GM21528 (cell line): ENCODE results near the gene DPP8.
"Not testable (repeated sequence)": the region's sequence is repeated elsewhere in the genome, so short reads cannot be mapped to it uniquely, and the experiment has no call there.

Experiments used
- ATAC-seq: cut with Tn5 transposase; IDR thresholded peaks from one replicate; pipeline ENCODE4 v1.9.1; 2021; ENCODE audit warnings: mild to moderate bottlenecking, moderate library complexity; ENCODE audit not compliant: unreplicated experiment, low FRiP score

Gene DPP8

DNA sequence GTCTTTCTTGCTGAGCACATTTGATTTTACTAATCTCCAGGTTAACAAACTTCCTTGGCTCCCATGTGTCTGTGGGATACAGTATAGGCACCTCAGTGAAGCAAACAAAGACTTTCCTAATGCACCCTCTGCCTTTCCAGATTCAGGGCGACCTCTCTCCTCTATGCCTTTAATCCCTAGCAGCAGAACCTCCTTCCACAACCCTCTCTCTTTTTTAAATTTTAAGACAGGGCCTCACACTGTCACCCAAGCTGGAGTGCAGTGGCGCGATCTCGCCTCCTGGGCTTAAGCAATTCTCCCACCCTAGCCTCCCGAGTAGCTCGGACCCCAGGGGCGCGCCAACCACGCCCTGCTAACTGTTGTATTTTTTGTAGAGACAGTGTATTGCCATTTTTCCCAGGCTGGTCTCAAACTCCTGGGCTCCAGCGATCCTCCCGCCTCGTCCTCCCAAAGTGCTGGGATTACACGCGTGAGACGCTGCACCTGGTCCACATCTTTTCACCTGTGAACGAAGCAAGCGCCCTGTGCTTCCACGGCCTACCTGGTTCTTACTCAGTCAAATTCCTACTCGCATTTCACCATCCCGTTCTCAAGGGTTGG is 11.1 kb upstream of the DPP8 start:
- no peak for ATAC-seq

DNA sequence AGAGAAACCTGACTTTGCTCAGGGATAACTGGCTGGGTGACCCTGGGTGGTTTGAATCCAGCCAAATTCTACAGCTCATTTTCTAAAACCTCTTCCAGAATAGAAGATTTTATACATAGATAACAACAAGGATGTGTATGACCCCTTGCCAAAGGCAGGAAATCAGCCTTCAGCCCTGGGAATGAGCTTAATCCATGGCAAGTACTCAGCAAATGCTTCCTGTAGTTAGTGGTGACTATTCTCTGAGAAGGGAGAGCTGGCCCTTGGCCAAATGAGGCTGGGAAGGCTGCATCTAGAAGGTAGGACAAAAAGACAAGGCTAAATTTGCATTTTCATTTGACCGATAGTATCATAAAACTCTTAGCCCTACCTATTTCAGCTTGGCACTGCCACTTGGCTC is 8.1 kb upstream of the DPP8 start:
- no peak for ATAC-seq

DNA sequence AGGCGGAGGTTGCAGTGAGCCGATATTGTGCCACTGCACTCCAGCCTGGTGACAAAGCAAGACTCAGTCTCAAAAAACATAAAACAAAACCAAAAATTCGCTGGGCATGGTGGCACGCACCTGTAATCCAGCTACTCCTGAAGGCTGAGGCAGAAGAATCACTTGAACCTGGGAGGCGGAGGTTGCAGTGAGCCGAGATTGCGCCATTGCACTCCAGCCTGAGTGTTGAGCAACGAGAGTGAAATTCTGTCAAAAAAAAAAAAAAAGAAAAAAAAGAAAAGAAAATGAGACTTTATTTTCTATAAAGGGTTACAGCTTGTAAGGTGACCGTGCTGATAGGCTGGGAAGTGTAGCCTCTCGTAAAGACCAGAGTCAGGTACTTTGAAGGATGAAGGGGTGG is 6.7 kb upstream of the DPP8 start:
- no peak for ATAC-seq

DNA sequence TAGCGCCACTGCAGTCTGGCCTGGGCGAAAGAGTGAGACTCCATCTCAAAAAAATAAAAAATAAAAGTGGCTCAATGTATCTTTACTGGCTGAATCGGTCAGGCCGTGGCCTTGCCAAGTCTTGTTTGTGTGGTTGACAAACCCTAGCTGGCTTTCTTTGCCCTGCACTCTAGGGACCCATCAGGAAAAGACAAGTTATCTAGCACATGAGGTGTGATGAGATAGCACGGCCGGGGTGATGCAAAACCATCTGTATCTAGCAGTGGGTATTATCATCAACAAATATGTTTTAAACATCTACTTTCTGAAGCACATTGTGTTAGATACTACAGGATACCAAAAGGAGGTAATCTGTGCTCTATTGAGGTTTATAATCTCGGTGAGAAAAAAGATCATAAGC is 3.9 kb upstream of the DPP8 start:
- no peak for ATAC-seq

- ATAC-seq = no peak
These were observed 1.3 kb upstream of the DPP8 start for GRCh38 chr15:65518633-65519285.

GRCh38 chr15:65517866-65518207 is 348 bp upstream of the DPP8 start:
- ATAC-seq = peak; percentile 10

GRCh38 chr15:65512807-65513416 is 4.6 kb downstream of the DPP8 start:
- ATAC-seq = no peak

GRCh38 chr15:65512189-65512588 is 5.3 kb downstream of the DPP8 start:
- ATAC-seq = no peak

- ATAC-seq = no peak
These were observed 8.2 kb downstream of the DPP8 start for GRCh38 chr15:65509321-65509720.

GRCh38 chr15:65494076-65494475 is 23.4 kb downstream of the DPP8 start:
- ATAC-seq = no peak

DNA sequence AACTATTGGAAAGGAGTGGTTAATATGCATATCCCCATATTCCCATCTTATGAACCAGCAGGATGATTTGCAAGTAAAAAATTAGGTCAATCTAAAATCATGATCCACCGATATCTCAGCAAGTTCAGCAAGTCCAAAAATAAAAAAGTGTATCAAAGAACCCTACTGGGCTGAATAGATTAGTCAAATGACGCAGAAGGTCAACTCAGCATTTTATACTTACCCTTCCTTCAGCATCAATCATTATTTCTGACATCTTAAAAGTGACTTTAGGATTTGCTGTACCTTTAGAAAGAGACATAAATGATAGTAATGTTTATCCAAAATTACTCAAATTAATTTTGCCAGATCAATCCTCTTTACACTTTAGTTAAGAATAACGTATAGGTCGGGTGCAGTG is 32.6 kb downstream of the DPP8 start:
- ATAC-seq = no peak

DNA sequence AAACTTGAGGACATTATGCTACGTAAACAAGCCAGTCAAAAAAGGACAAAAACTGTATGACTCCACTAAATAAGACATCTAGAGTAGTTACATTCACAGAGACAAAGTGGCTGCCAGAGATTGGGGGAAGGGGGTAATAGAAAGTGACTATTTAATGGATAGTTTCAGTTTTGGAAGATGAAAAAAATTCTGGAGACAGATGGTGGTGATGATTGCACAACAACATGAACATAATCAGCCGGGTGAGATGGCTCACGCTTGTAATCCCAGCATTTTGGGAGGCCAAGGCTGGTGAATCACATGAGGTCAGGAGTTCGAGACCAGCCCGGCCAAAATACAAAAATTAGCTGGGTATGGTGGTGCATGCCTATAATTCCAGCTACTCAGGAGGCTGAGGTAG is 40.6 kb downstream of the DPP8 start:
- ATAC-seq = no peak

- no peak for ATAC-seq
These were observed 46.6 kb downstream of the DPP8 start for GRCh38 chr15:65470866-65471265.

DNA sequence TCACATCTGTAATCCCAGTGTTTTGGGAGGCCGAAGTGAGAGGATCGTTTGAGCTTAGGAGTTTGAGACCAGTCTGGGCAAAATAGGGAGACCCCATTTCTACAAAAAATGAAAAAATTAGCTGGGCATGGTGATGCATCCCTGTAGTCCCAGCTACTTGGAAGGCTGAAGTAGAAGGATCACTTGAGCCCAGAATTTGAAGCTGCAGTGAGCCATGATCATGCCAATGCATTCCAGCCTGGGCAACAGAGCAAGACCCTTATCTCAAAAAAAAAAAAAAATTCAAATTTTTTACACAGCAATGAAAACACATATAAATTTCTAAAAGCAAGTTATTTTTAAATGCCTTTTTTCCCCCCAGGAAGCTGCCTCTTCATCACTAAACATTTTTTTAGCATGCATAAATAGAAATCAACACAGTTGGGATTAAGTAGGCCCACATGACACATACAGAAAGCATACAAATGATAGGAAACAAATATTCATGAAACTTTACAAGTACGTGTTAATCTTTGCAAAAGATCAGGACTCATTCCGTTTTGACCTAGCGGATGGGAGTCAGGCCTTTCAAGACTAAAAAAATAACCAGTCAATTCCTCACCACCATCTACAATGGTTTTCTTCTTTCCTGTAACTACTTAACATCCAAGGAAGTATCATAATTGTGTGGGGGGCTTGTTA is 49.1 kb downstream of the DPP8 start:
- ATAC-seq = no peak

GRCh38 chr15:65466901-65467300 is 50.6 kb downstream of the DPP8 start:
- ATAC-seq = no peak

DNA sequence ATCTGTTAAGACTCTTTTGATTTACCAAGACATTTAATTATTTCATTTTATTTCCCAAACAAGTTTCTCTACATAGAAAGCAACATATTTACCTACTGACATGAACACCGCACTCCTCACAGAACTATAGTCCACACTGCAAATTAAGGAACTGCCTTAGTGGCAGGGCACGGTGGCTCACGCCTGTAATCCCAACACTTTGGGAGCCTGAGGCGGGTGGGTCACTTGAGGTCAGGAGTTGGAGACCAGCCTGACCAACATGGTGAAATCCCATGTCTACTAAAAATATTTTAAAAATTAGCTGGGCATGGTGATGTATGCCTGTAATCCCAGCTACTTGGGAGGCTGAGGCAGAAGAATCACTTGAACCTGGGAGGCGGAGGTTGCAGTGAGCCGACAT is 54.4 kb downstream of the DPP8 start:
- ATAC-seq = not testable (repeated sequence)

- ATAC-seq = no peak
These were observed 56.6 kb downstream of the DPP8 start for GRCh38 chr15:65460741-65461347.

GRCh38 chr15:65455256-65455655 is 62.2 kb downstream of the DPP8 start:
- not testable (repeated sequence) for ATAC-seq

DNA sequence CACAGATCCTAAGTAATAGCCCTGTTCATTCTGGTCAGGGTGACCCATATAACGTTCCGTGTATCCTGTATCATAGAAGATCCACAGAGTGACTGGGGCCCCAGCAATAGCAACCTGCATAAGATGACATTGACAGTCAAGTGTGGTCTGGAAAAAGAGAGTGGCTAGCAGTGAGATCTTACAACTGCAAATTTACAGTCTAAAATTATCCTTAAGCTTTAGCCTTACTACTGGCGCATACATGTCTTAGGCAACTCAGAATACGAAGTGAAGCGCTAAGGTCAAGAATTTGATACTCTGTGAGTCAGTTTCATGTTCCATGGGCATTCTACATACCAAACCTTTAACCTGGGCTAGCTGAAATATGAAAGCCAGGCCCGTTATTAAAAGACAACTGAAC is 65.5 kb downstream of the DPP8 start:
- no peak for ATAC-seq

GRCh38 chr15:65450556-65450955 is 66.9 kb downstream of the DPP8 start:
- ATAC-seq = no peak

GRCh38 chr15:65447145-65447544 is 70.3 kb downstream of the DPP8 start:
- no peak for ATAC-seq
